Measurements from ENCODE around the gene MN1. TPM values are rescaled to one million over a fixed set of nuclear protein-coding genes. Genes with fewer than 3 reads are reported as not detected.
"Not testable (repeated sequence)": the region's sequence is repeated elsewhere in the genome, so short reads cannot be mapped to it uniquely, and the experiment has no call there.

The MN1 gene
- total RNA-seq, 1 experiment from 2014 or later, result 0.11 TPM

GRCh38 chr22:27745809-27746208 is 55.7 kb downstream of the MN1 start:
- no peak for DNase-seq (ENCODE audit: low read depth)

GRCh38 chr22:27745154-27745553 is 56.4 kb downstream of the MN1 start:
- DNase-seq (ENCODE audit: low read depth), result no peak

- DNase-seq (ENCODE audit: low read depth), result not testable (repeated sequence)
Observed at GRCh38 chr22:27744078-27744477, 57.5 kb downstream of the MN1 start.

- no peak for DNase-seq (ENCODE audit: low read depth)
Observed at GRCh38 chr22:27740202-27740748, 61.3 kb downstream of the MN1 start.

- no peak for DNase-seq (ENCODE audit: low read depth)
Observed at GRCh38 chr22:27737521-27737920, 64.0 kb downstream of the MN1 start.

GRCh38 chr22:27734066-27734465 is 67.5 kb downstream of the MN1 start:
- DNase-seq (ENCODE audit: low read depth), result no peak

GRCh38 chr22:27732841-27733240 is 68.7 kb downstream of the MN1 start:
- no peak for DNase-seq (ENCODE audit: low read depth)

- no peak for DNase-seq (ENCODE audit: low read depth)
Observed at GRCh38 chr22:27732391-27732790, 69.2 kb downstream of the MN1 start.

- no peak for DNase-seq (ENCODE audit: low read depth)
Observed at GRCh38 chr22:27731621-27732020, 69.9 kb downstream of the MN1 start.

GRCh38 chr22:27730641-27731433 is 70.7 kb downstream of the MN1 start:
- DNase-seq (ENCODE audit: low read depth), result no peak

- no peak for DNase-seq (ENCODE audit: low read depth)
Observed at GRCh38 chr22:27729246-27729645, 72.3 kb downstream of the MN1 start.

- no peak for DNase-seq (ENCODE audit: low read depth)
Observed at GRCh38 chr22:27727673-27728451, 73.7 kb downstream of the MN1 start.

- DNase-seq (ENCODE audit: low read depth), result no peak
Observed at GRCh38 chr22:27726686-27727449, 74.7 kb downstream of the MN1 start.

GRCh38 chr22:27726331-27726685 is 75.2 kb downstream of the MN1 start:
- no peak for DNase-seq (ENCODE audit: low read depth)

- no peak for DNase-seq (ENCODE audit: low read depth)
Observed at GRCh38 chr22:27725661-27726060, 75.9 kb downstream of the MN1 start.

- DNase-seq (ENCODE audit: low read depth), result no peak
Observed at GRCh38 chr22:27724709-27725108, 76.8 kb downstream of the MN1 start.

GRCh38 chr22:27724157-27724556 is 77.4 kb downstream of the MN1 start:
- no peak for DNase-seq (ENCODE audit: low read depth)

GRCh38 chr22:27723708-27724107 is 77.8 kb downstream of the MN1 start:
- no peak for DNase-seq (ENCODE audit: low read depth)

GRCh38 chr22:27723158-27723557 is 78.4 kb downstream of the MN1 start:
- DNase-seq (ENCODE audit: low read depth), result no peak

GRCh38 chr22:27720860-27721259 is 80.7 kb downstream of the MN1 start:
- no peak for DNase-seq (ENCODE audit: low read depth)

GRCh38 chr22:27719535-27720227 is 81.9 kb downstream of the MN1 start:
- DNase-seq (ENCODE audit: low read depth), result peak; percentile 49

GRCh38 chr22:27719036-27719347 is 82.6 kb downstream of the MN1 start:
- no peak for DNase-seq (ENCODE audit: low read depth)

All from LHCN-M2 (cell line).